Activated naive CD4-positive, alpha-beta T cell treated with anti-CD3 and anti-CD28 coated beads, Interleukin-2, amount 50 U/mL, for 72 hours (primary cell): ENCODE data around the gene WFDC6. TPM values are rescaled to one million over a fixed set of nuclear protein-coding genes. Genes with fewer than 3 reads are reported as not detected.
"Not testable (repeated sequence)": the region's sequence is repeated elsewhere in the genome, so short reads cannot be mapped to it uniquely, and the experiment has no call there.

Experiments used
- ATAC-seq, 2 donors: fragments of 150-1000 bp; cut with Tn5 transposase; 2 replicates each; pipeline ENCODE4 v1.10.0; 2021; ENCODE audit warnings: mild to moderate bottlenecking in 2 of 2, moderate library complexity in 2 of 2
- DNase-seq, 2 donors: peaks; one replicate each; pipeline ENCODE4 v3.0.0; 2021 to 2022; ENCODE audit warnings: low spot score in 2 of 2
- H3K27ac Mint-ChIP-seq, 2 donors: one replicate each; pipeline ENCODE4 v1.8.0; 2022; ENCODE audit warnings: mild to moderate bottlenecking in 2 of 2, mixed read lengths in 2 of 2
- H3K36me3 Mint-ChIP-seq, 2 donors: one replicate each; pipeline ENCODE4 v1.8.0; 2022; ENCODE audit warnings: mixed read lengths in 2 of 2
- H3K9me3 Mint-ChIP-seq, 2 donors: one replicate each; pipeline ENCODE4 v1.8.0; 2022; ENCODE audit warnings: mixed read lengths in 2 of 2
- total RNA-seq, 2 donors: library from RNA; stranded (reverse); gene quantifications; one replicate each; pipeline ENCODE4 v1.2.3, GENCODE V29; 2022

Gene WFDC6
- total RNA-seq, result not detected

GRCh38 chr20:45539382-45539781, at the start of gene WFDC6:
TSS of gene WFDC6 (minus strand) at chr20:45539482. CDS start at chr20:45539407, 75 bp downstream.
- Mint-ChIP-seq H3K9me3 (no peaks in the 10 kb centered on the region), H3K36me3 (no peaks in the 10 kb centered on the region), H3K27ac (no peak within 1 kb of the TSS)
- no peak for ATAC-seq
- DNase-seq, result no peak

DNA sequence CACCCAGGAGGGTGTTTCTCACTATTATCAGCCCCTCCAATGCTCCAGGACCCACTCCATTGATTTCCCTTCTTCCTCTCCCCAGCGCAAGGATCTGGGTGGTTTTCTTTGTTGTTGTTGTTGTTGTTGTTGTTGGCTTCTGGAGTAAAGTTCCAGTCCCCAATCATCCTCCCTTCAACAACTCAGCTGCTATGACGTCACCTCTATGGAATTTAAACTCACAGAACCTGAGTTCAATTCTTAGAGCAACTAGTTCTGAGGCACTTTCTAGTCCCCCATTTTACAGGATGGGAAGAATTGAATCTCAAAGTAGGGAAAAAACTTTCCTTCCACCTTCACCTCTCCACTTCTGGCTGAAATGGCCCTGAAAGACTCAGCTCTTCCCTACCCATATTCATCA, 49.5 kb upstream of the WFDC6 start:
- DNase-seq, result no peak
- Mint-ChIP-seq H3K27ac (no peak overlapping the region), H3K9me3 (no peaks in the 10 kb centered on the region), H3K36me3 (no peaks in the 10 kb centered on the region)
- no peak for ATAC-seq

- not testable (repeated sequence) for H3K36me3 Mint-ChIP-seq, H3K27ac Mint-ChIP-seq
These were observed 46.7 kb upstream of the WFDC6 start for GRCh38 chr20:45585986-45586385.

GRCh38 chr20:45584294-45584693, 45.0 kb upstream of the WFDC6 start:
- not testable (repeated sequence) for DNase-seq, H3K27ac Mint-ChIP-seq, H3K36me3 Mint-ChIP-seq, ATAC-seq, H3K9me3 Mint-ChIP-seq

More at GRCh38 chr20:45585986-45586385, 46.7 kb upstream of the WFDC6 start:
- not testable (repeated sequence) for H3K9me3 Mint-ChIP-seq, ATAC-seq, DNase-seq

DNA sequence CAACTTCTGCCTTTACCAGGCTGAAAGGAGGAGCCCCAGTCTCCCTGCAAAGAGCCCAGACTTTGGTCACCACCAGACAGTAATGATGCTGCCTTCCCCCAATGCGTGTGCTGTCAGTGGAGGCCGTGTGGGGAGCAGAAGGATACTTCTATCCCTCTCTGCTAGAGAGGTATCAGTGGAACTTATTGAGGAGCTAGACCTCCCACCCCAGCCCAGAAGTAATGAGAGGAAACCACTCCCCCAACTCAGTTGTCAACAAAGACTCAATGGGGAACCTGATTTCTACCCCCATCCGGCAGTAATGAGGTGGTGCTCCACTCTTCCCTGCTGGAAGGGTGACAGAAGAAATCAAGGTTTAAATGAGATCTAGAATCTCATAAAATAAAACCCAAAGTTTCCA, 44.2 kb upstream of the WFDC6 start:
- no peak for ATAC-seq
- Mint-ChIP-seq H3K36me3 (no peaks in the 10 kb centered on the region), H3K9me3 (no peaks in the 10 kb centered on the region), H3K27ac (no peak overlapping the region)
- DNase-seq, result no peak

- Mint-ChIP-seq H3K9me3 (no peaks in the 10 kb centered on the region), H3K36me3 (no peaks in the 10 kb centered on the region), H3K27ac (no peak overlapping the region)
- no peak for ATAC-seq
- no peak for DNase-seq
These were observed 42.4 kb upstream of the WFDC6 start for GRCh38 chr20:45581702-45582101.

GRCh38 chr20:45579184-45579583, 39.9 kb upstream of the WFDC6 start, which contains the start of gene WFDC8:
TSS of gene WFDC8 (minus strand) at chr20:45579284. CDS start at chr20:45579247, 37 bp downstream.
- H3K36me3 Mint-ChIP-seq, result no peaks in the 10 kb centered on the region
- no peaks in the 10 kb centered on the region for H3K9me3 Mint-ChIP-seq
- DNase-seq (no peak), ATAC-seq (no peak)
- H3K27ac Mint-ChIP-seq, result no peak within 1 kb of the TSS

DNA sequence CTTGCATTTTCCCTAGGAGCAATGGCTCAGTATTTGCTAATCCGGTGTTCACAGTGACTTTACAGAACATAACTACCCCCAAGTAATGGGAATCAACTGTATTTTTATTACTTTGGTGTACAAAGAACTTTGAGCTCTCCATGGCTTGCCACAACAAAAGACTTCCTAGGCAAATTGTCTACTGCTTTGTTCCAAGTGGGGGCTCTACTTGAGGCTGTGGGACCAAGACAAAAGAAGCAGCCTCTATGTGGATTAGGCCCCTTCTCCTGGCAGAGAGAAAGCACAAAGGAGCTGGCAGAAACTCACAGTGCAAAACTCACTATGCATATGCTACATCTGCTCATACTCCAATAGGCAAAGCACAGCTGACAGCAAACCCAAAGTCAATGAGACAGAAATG, 38.9 kb upstream of the WFDC6 start:
- no peak for ATAC-seq
- H3K27ac Mint-ChIP-seq, result no peak overlapping the region

DNA sequence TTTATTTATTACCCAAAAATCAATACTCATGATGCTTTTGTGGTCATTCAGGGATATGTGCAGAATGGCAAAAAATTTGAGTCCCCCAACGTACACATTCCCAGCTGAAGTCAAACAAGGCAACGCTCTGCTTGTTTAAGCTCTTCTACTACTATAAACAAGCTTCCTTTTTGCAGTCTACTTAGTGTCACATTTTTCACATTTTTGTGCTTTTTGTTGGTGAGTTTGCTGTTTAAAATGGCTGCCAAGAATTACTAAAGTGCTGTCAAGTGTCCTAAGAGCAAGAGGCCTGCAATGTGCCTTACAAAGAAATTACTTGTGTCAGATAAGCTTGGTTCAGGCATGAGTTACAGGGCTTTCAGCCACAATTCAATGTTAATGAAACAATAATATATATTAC, 37.7 kb upstream of the WFDC6 start:
- ATAC-seq, result no peak
- H3K27ac Mint-ChIP-seq, result no peak overlapping the region
- no peaks in the 10 kb centered on the region for H3K36me3 Mint-ChIP-seq
- no peak for DNase-seq
- H3K9me3 Mint-ChIP-seq, result no peaks in the 10 kb centered on the region

More for the DNA sequence above, 38.9 kb upstream of the WFDC6 start:
- no peaks in the 10 kb centered on the region for H3K36me3 Mint-ChIP-seq
- no peaks in the 10 kb centered on the region for H3K9me3 Mint-ChIP-seq
- DNase-seq, result no peak

DNA sequence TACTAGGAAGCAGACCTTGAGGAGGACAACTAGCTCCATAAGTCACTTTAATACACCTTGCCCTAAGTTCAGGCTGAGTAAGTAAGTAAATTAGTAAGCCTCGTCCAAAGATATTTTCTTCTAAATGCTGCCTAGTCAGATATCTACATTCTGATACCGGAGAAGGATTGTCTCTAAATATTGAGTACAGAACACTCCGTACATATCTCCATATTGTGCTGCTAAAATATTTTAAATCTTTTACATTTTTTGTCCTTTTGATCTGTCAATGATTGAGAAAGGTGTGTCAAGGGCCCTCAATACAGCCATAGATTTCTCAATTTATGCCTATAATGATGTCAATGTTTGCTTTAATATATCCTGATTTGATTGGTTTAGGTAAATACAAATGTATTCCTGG, 36.6 kb upstream of the WFDC6 start:
- Mint-ChIP-seq H3K9me3 (no peaks in the 10 kb centered on the region), H3K27ac (no peak overlapping the region), H3K36me3 (no peaks in the 10 kb centered on the region)
- no peak for DNase-seq
- no peak for ATAC-seq

DNA sequence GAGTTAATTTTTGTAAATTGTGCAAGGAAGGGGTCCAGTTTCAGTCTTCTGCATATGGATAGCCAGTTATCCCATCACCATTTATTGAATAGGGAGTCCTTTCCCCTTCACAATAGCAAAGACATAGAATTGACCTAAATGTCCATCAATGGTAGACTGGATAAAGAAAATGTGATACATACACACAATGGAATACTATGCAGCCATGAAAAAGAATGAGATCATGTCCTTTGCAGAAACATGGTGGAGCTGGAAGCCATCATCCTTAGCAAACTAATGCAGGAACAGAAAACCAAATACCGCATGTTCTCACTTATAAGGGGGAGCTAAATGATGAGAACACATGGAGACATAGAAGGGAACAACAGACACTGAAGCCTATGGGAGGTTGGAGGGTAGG, 30.4 kb upstream of the WFDC6 start:
- not testable (repeated sequence) for H3K36me3 Mint-ChIP-seq, DNase-seq, ATAC-seq, H3K9me3 Mint-ChIP-seq, H3K27ac Mint-ChIP-seq

DNA sequence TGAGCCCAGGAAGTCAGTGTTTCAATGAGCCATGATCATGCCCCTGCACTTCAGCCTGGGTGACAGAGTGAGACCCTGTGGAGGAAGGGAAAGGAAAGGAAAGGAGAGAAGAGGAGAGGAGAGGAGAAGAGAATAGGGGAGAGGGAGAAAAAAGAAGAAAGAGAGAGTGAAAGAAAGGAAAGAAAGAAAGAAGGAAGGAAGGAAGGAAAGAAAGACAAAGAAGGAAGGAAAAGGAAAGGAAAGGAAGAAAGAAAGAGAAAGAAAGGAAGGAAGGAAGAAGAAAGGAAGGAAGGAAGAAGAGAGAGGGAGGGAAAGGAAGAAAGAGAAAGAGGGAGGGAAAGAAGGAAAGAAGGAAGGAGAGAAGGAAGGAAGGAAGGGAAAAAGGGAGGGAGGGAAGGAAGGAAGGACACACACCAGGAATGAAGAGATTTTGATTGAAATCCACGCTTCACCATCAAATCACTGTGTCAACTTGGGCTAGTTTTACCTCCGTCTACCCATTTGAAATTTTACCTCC, 25.5 kb upstream of the WFDC6 start:
- no peak overlapping the region for H3K27ac Mint-ChIP-seq
- ATAC-seq, result no peak
- no peak for DNase-seq
- H3K36me3 Mint-ChIP-seq, result no peaks in the 10 kb centered on the region
- peaks cover 0 to 2% of the 10 kb centered on the region in 2 donors for H3K9me3 Mint-ChIP-seq

DNA sequence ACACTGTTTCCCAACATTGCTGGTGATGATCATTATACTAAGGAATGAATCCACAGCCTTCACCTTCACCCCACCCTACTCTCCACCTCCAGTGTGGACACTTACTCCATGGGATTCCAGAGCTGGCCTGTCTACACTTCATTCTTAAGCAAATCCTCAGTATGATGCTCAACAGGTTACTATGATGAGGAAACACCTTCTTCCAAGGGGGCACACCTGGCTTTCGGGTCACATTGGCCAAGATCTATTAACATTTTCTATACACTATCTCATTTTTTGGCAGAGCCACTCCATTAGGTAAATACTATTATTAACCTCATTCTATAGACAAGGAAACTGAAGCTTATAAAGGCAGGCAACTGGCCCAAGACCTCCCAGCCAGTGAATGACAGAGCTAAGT, 15.9 kb upstream of the WFDC6 start:
- Mint-ChIP-seq H3K36me3 (no peaks in the 10 kb centered on the region), H3K27ac (no peak overlapping the region), H3K9me3 (peaks cover 3% of the 10 kb centered on the region in 2 donors)
- DNase-seq (no peak), ATAC-seq (no peak)

DNA sequence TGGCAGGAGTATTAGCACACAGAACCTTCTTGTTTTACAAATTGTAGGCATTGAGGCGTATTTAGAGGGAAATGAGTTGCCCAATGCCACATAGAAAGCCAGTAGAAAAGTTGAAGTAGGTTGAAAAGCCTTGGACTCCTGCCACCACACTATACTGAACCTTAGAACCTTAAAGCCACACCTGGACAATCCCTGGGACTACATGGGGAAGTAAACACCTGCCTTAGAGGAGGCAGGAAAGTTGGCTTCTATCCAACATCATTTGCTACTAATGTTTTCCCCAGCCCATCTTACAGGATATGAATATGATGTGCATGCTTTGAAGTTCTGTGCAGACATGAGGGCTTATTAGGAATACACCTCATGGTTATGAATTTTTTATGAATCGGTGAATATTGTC, 13.2 kb upstream of the WFDC6 start:
- no peak for DNase-seq
- peaks cover 3 to 6% of the 10 kb centered on the region in 2 donors for H3K9me3 Mint-ChIP-seq
- no peak for ATAC-seq
- H3K27ac Mint-ChIP-seq, result no peak overlapping the region
- H3K36me3 Mint-ChIP-seq, result no peaks in the 10 kb centered on the region

DNA sequence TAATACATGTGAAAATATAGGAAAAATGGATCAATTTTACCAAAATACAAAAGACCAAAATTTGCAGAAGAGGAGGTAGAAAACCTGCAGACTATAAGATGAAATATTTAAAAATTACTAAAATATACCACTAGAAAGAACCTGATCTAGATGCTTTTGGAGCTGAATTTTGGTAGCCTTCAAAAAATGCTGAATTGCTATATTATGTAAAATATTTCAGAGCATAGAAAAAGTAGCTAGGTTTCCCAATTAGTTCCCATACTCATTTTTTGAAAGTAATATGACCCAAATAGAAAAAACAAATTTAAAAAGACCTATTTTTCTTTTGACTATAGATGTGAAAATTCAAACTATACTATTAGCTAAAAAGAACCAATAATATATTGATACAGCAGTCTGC, 11.5 kb upstream of the WFDC6 start:
- H3K27ac Mint-ChIP-seq, result no peak overlapping the region
- no peak for ATAC-seq
- DNase-seq, result no peak
- no peaks in the 10 kb centered on the region for H3K36me3 Mint-ChIP-seq
- peaks cover 3 to 6% of the 10 kb centered on the region in 2 donors for H3K9me3 Mint-ChIP-seq

GRCh38 chr20:45548410-45548809, 9.1 kb upstream of the WFDC6 start:
- Mint-ChIP-seq H3K27ac (no peak overlapping the region), H3K36me3 (no peaks in the 10 kb centered on the region), H3K9me3 (peaks cover 0 to 6% of the 10 kb centered on the region in 2 donors)
- DNase-seq, result no peak
- ATAC-seq, result no peak

DNA sequence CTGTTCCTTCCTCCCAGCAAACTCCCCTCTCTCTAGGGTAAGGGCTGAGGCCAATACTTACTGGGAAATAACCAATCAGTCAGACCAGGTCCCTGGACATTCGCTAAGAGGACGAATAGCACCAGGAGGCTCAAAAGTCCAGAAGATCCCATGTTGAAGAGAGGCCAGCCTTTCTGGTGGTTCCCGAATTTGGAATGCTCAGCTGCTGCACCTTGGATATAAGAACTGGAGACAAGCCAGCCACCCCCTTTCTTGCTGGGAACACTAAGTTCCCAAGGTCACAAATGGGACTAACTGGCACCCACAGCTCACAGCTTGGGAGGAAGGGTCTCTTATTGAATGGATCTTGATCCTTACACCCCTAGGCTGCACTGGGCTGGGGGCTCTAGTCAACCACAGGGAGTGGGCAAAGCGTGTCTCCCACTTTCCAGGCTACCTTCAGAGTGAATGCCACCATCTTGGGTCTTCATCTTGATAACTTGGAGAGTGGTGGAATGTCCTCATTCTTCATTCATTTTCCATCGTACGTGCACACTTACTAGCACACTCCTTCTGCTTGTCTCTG, 8.0 kb upstream of the WFDC6 start, which contains the start of gene EPPIN:
TSS of gene EPPIN (minus strand) at position 196 of the 565 bp plus-strand sequence. CDS start at position 152, 44 bp downstream.
- H3K36me3 Mint-ChIP-seq, result no peaks in the 10 kb centered on the region
- ATAC-seq (no peak), DNase-seq (no peak)
- H3K9me3 Mint-ChIP-seq, result peaks cover 0 to 6% of the 10 kb centered on the region in 2 donors
- no peak within 1 kb of the TSS for H3K27ac Mint-ChIP-seq

DNA sequence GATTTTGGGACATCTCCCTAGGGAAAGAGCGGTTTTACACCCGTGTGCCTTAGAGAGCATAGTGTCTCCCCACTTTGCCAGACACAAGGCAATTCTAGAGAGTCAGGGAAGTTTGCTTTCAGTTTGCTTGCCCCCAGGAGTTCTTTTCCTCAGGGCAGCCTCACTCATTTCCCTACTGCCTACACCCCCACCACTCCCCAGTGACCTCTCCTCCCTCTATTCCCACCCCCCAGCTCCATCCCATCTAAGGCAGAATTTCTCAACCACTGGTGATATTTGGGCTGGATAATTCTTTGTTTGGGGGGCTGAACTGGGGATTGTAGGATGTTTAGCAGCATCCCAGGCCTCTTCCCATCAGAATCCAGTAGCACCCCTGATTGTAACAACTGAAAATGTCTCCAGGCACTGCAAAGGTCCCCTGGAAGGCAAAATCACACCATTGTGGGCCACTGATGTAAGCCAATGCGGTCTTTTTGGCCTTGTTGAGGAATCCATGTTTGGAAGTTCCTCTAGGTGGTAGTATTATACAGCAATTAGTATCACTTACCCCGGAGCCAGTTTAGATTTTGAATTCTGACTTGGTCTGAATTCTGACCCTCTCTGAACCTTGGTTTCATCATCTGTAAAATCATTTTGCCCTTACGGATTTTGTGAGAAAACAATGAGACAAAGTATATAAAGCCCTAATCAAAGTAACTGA, 6.6 kb upstream of the WFDC6 start:
- no peak overlapping the region for H3K27ac Mint-ChIP-seq
- no peaks in the 10 kb centered on the region for H3K36me3 Mint-ChIP-seq
- no peak for DNase-seq
- H3K9me3 Mint-ChIP-seq, result peaks cover 0 to 6% of the 10 kb centered on the region in 2 donors
- no peak for ATAC-seq
